ENCODE results near the gene ZNF184. TPM values are rescaled to one million over a fixed set of nuclear protein-coding genes. Genes with fewer than 3 reads are reported as not detected.

ZNF184 gene
- total RNA-seq, 1 experiment from 2014 or later = 7.1 TPM

GRCh38 chr6:27492631-27493190, 19.8 kb upstream of the ZNF184 start:
- Mint-ChIP-seq H3K4me1 (peaks cover 7% of the 10 kb centered on the region; the same call in 1 of the 2 replicates), H3K27me3 (ENCODE audit: low read depth) (peaks cover 14% of the 10 kb centered on the region), H3K9me3 (no peaks in the 10 kb centered on the region), H3K36me3 (no peaks in the 10 kb centered on the region), H3K4me3 (no peak overlapping the region), H3K27ac (no peak overlapping the region)
- ChIA-PET POLR2A (no interaction called here), CTCF (no interaction called here)
- DNase-seq (ENCODE audit: low spot score) (no peak), ATAC-seq (no peak)
- TF ChIP-seq NFE2L1 (CRISPR knock-in tag; IDR thresholded peaks at IDR 0.05) = no peak
- TF ChIP-seq, protein P1, sequence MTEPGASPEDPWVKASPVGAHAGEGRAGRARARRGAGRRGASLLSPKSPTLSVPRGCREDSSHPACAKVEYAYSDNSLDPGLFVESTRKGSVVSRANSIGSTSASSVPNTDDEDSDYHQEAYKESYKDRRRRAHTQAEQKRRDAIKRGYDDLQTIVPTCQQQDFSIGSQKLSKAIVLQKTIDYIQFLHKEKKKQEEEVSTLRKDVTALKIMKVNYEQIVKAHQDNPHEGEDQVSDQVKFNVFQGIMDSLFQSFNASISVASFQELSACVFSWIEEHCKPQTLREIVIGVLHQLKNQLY (CRISPR knock-in tag; IDR thresholded peaks at IDR 0.05) = no peak
- TF ChIP-seq EMX1 (CRISPR knock-in tag; IDR thresholded peaks at IDR 0.05) = no peak
- no peak for TF ChIP-seq ZNF512 (CRISPR knock-in tag; IDR thresholded peaks at IDR 0.05; ENCODE audit: borderline replicate concordance)
- no peak for TF ChIP-seq CDX4 (CRISPR knock-in tag; IDR thresholded peaks at IDR 0.05; ENCODE audit: borderline replicate concordance)
- TF ChIP-seq RELA (CRISPR knock-in tag; IDR thresholded peaks at IDR 0.05; ENCODE audit: borderline replicate concordance) = no peak
- TF ChIP-seq SOX15 (CRISPR knock-in tag; IDR thresholded peaks at IDR 0.05) = no peak
- TF ChIP-seq, protein P2, sequence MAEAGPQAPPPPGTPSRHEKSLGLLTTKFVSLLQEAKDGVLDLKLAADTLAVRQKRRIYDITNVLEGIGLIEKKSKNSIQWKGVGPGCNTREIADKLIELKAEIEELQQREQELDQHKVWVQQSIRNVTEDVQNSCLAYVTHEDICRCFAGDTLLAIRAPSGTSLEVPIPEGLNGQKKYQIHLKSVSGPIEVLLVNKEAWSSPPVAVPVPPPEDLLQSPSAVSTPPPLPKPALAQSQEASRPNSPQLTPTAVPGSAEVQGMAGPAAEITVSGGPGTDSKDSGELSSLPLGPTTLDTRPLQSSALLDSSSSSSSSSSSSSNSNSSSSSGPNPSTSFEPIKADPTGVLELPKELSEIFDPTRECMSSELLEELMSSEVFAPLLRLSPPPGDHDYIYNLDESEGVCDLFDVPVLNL (CRISPR knock-in tag; IDR thresholded peaks at IDR 0.05; ENCODE audit: borderline replicate concordance, low read depth) = no peak
- TF ChIP-seq TCF7 (CRISPR knock-in tag; IDR thresholded peaks at IDR 0.05; ENCODE audit: low read depth) = no peak
- TF ChIP-seq, protein P3, sequence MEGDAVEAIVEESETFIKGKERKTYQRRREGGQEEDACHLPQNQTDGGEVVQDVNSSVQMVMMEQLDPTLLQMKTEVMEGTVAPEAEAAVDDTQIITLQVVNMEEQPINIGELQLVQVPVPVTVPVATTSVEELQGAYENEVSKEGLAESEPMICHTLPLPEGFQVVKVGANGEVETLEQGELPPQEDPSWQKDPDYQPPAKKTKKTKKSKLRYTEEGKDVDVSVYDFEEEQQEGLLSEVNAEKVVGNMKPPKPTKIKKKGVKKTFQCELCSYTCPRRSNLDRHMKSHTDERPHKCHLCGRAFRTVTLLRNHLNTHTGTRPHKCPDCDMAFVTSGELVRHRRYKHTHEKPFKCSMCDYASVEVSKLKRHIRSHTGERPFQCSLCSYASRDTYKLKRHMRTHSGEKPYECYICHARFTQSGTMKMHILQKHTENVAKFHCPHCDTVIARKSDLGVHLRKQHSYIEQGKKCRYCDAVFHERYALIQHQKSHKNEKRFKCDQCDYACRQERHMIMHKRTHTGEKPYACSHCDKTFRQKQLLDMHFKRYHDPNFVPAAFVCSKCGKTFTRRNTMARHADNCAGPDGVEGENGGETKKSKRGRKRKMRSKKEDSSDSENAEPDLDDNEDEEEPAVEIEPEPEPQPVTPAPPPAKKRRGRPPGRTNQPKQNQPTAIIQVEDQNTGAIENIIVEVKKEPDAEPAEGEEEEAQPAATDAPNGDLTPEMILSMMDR (IDR thresholded peaks at IDR 0.05) = no peak
- TF ChIP-seq, protein P4, sequence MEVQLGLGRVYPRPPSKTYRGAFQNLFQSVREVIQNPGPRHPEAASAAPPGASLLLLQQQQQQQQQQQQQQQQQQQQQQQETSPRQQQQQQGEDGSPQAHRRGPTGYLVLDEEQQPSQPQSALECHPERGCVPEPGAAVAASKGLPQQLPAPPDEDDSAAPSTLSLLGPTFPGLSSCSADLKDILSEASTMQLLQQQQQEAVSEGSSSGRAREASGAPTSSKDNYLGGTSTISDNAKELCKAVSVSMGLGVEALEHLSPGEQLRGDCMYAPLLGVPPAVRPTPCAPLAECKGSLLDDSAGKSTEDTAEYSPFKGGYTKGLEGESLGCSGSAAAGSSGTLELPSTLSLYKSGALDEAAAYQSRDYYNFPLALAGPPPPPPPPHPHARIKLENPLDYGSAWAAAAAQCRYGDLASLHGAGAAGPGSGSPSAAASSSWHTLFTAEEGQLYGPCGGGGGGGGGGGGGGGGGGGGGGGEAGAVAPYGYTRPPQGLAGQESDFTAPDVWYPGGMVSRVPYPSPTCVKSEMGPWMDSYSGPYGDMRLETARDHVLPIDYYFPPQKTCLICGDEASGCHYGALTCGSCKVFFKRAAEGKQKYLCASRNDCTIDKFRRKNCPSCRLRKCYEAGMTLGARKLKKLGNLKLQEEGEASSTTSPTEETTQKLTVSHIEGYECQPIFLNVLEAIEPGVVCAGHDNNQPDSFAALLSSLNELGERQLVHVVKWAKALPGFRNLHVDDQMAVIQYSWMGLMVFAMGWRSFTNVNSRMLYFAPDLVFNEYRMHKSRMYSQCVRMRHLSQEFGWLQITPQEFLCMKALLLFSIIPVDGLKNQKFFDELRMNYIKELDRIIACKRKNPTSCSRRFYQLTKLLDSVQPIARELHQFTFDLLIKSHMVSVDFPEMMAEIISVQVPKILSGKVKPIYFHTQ (CRISPR knock-in tag; IDR thresholded peaks at IDR 0.05) = no peak
- no peak for TF ChIP-seq SMAD4 (CRISPR knock-in tag; IDR thresholded peaks at IDR 0.05)
- no peak for TF ChIP-seq NR3C1 (CRISPR knock-in tag; conservative IDR thresholded peaks at IDR 0.05; ENCODE audit: low read depth)
- no peak for TF ChIP-seq TEAD1 (CRISPR knock-in tag; IDR thresholded peaks at IDR 0.05)
- no peak for TF ChIP-seq NFYB (CRISPR knock-in tag; conservative IDR thresholded peaks at IDR 0.05; ENCODE audit: low read depth)
- TF ChIP-seq SP1 (CRISPR knock-in tag; conservative IDR thresholded peaks at IDR 0.05) = no peak
- no peak for TF ChIP-seq ZNF396 (CRISPR knock-in tag; IDR thresholded peaks at IDR 0.05; ENCODE audit: borderline replicate concordance)
- no peak for TF ChIP-seq TP53 (CRISPR knock-in tag; IDR thresholded peaks at IDR 0.05)
